ENCODE data around the gene TMEM61. TPM values are rescaled to one million over a fixed set of nuclear protein-coding genes. Genes with fewer than 3 reads are reported as not detected.

TMEM61 gene
- total RNA-seq, 1 donor from 2014 or later: 1.6 TPM

GRCh38 chr1:54949053-54949452 lies 31.4 kb upstream of the TMEM61 start:
- no peak for DNase-seq (ENCODE audit: low read depth)
- H3K4me3 ChIP-seq (ENCODE audit: low read depth, low read length): no peak overlapping the region
- no peaks in the 10 kb centered on the region for H3K27me3 ChIP-seq (ENCODE audit: control insufficient read depth, insufficient read depth, low read length)

GRCh38 chr1:54950006-54950368 lies 30.4 kb upstream of the TMEM61 start:
- Histone ChIP-seq H3K36me3 (ENCODE audit: control insufficient read depth, insufficient read depth, low read length) (no peaks in the 10 kb centered on the region), H3K27me3 (ENCODE audit: control insufficient read depth, insufficient read depth, low read length) (no peaks in the 10 kb centered on the region), H3K4me3 (ENCODE audit: low read depth, low read length) (no peak overlapping the region)
- no peak for DNase-seq (ENCODE audit: low read depth)
- no peak for TF ChIP-seq CTCF (IDR thresholded peaks at IDR 0.05; ENCODE audit: insufficient read depth, low read length, poor library complexity, severe bottlenecking)

More at GRCh38 chr1:54949053-54949452, 31.4 kb upstream of the TMEM61 start:
- no peaks in the 10 kb centered on the region for H3K36me3 ChIP-seq (ENCODE audit: control insufficient read depth, insufficient read depth, low read length)
- no peak for TF ChIP-seq CTCF (IDR thresholded peaks at IDR 0.05; ENCODE audit: insufficient read depth, low read length, poor library complexity, severe bottlenecking)

GRCh38 chr1:54950369-54951163 lies 29.9 kb upstream of the TMEM61 start:
- H3K27me3 ChIP-seq (ENCODE audit: control insufficient read depth, insufficient read depth, low read length): no peaks in the 10 kb centered on the region
- H3K36me3 ChIP-seq (ENCODE audit: control insufficient read depth, insufficient read depth, low read length): no peaks in the 10 kb centered on the region
- no peak for DNase-seq (ENCODE audit: low read depth)
- TF ChIP-seq CTCF (IDR thresholded peaks at IDR 0.05; ENCODE audit: insufficient read depth, low read length, poor library complexity, severe bottlenecking): peak; percentile 67
- H3K4me3 ChIP-seq (ENCODE audit: low read depth, low read length): no peak overlapping the region

- H3K36me3 ChIP-seq (ENCODE audit: control insufficient read depth, insufficient read depth, low read length): no peaks in the 10 kb centered on the region
- no peaks in the 10 kb centered on the region for H3K27me3 ChIP-seq (ENCODE audit: control insufficient read depth, insufficient read depth, low read length)
- DNase-seq (ENCODE audit: low read depth): no peak
- no peak overlapping the region for H3K4me3 ChIP-seq (ENCODE audit: low read depth, low read length)
- TF ChIP-seq CTCF (IDR thresholded peaks at IDR 0.05; ENCODE audit: insufficient read depth, low read length, poor library complexity, severe bottlenecking): no peak
These were observed 28.6 kb upstream of the TMEM61 start for GRCh38 chr1:54951810-54952226.

GRCh38 chr1:54952950-54953718 lies 27.3 kb upstream of the TMEM61 start:
- no peaks in the 10 kb centered on the region for H3K36me3 ChIP-seq (ENCODE audit: control insufficient read depth, insufficient read depth, low read length)
- H3K27me3 ChIP-seq (ENCODE audit: control insufficient read depth, insufficient read depth, low read length): no peaks in the 10 kb centered on the region
- TF ChIP-seq CTCF (IDR thresholded peaks at IDR 0.05; ENCODE audit: insufficient read depth, low read length, poor library complexity, severe bottlenecking): no peak
- no peak overlapping the region for H3K4me3 ChIP-seq (ENCODE audit: low read depth, low read length)
- DNase-seq (ENCODE audit: low read depth): no peak
